Endodermal cell (in vitro differentiated cells): Measurements from ENCODE around the gene MAP4K2. TPM values are rescaled to one million over a fixed set of nuclear protein-coding genes. Genes with fewer than 3 reads are reported as not detected.

Experiments
- DNase-seq: peaks from one replicate; pipeline ENCODE4 v3.0.0-alpha.2; 2017
- H3K27ac ChIP-seq: 2 replicates; pipeline ENCODE4 v1.5.1; 2013; ENCODE audit warnings: mild to moderate bottlenecking, low read depth, low read length, moderate library complexity
- H3K27me3 ChIP-seq: 2 replicates; pipeline ENCODE4 v1.6.1; 2013; ENCODE audit warnings: mild to moderate bottlenecking, low read length, moderate library complexity; ENCODE audit not compliant: insufficient read depth, control insufficient read depth, poor library complexity, severe bottlenecking
- H3K36me3 ChIP-seq: 2 replicates; pipeline ENCODE4 v1.7.0; 2013; ENCODE audit warnings: mild to moderate bottlenecking, low read length, moderate library complexity; ENCODE audit not compliant: control insufficient read depth, insufficient read depth
- H3K4me1 ChIP-seq: one replicate; pipeline ENCODE4 v1.7.0; 2013; ENCODE audit warnings: low read length; ENCODE audit not compliant: control insufficient read depth, insufficient read depth
- H3K4me3 ChIP-seq: 2 replicates; pipeline ENCODE4 v1.5.1; 2013; ENCODE audit warnings: mild to moderate bottlenecking, low read length, moderate library complexity
- H3K9ac ChIP-seq: 2 replicates; pipeline ENCODE4 v1.6.1; 2013; ENCODE audit warnings: mild to moderate bottlenecking, low read length, moderate library complexity; ENCODE audit not compliant: poor library complexity, severe bottlenecking; ENCODE audit errors: extremely low read depth
- H3K9me3 ChIP-seq: 2 replicates; pipeline ENCODE4 v1.6.1; 2013; ENCODE audit warnings: mild to moderate bottlenecking, low read length, moderate library complexity; ENCODE audit not compliant: control insufficient read depth
- H3K27ac Mint-ChIP-seq: 2 replicates; pipeline ENCODE4 v1.8.0; 2020; ENCODE audit warnings: mixed read lengths
- H3K27me3 Mint-ChIP-seq: 2 replicates; pipeline ENCODE4 v1.8.0; 2021; ENCODE audit warnings: mild to moderate bottlenecking, mixed read lengths; ENCODE audit not compliant: insufficient read depth
- H3K36me3 Mint-ChIP-seq: 2 replicates; pipeline ENCODE4 v1.8.0; 2020; ENCODE audit warnings: low read depth, mixed read lengths
- H3K4me1 Mint-ChIP-seq: 2 replicates; pipeline ENCODE4 v1.8.0; 2020; ENCODE audit warnings: mixed read lengths
- H3K4me3 Mint-ChIP-seq: 2 replicates; pipeline ENCODE4 v1.8.0; 2020; ENCODE audit warnings: mild to moderate bottlenecking, moderate library complexity, mixed read lengths
- H3K9me3 Mint-ChIP-seq: 2 replicates; pipeline ENCODE4 v1.8.0; 2020; ENCODE audit warnings: mild to moderate bottlenecking, mixed read lengths
- WGBS, 2 experiments: methylation state at CpG; one replicate each; pipeline versions ENCODE4 v1.1.5 to v1.1.7; 2013; ENCODE audit warnings: missing lambda C conversion rate in 2 of 2, mixed read lengths in 1 of 2; ENCODE audit not compliant: insufficient coverage in 1 of 2, insufficient read length in 1 of 2; 5-methylcytosine and 5-hydroxymethylcytosine counted together
- total RNA-seq, 2 donors: library from RNA; stranded (reverse); fragmentation: NEBNext Ultra II Directional in 1 of 2; extraction: Animal tissue kit (Norgen Biotek cat#: 25700) in 1 of 2; gene quantifications; 2 replicates in 1 of 2; 3 replicates in 1 of 2; pipeline ENCODE4 v1.2.1, GENCODE V29; 2021
- TF ChIP-seq, protein P1 (sequence below): fragments of 200-600 bp; sonication (generic); conservative IDR thresholded peaks from 2 replicates; pipeline ENCODE4 v1.5.0; 2021; ENCODE audit warnings: antibody characterized with exemption, mild to moderate bottlenecking

MAP4K2 gene
- total RNA-seq, 2 donors from 2014 or later = 24.7 to 32.4 TPM

DNA sequence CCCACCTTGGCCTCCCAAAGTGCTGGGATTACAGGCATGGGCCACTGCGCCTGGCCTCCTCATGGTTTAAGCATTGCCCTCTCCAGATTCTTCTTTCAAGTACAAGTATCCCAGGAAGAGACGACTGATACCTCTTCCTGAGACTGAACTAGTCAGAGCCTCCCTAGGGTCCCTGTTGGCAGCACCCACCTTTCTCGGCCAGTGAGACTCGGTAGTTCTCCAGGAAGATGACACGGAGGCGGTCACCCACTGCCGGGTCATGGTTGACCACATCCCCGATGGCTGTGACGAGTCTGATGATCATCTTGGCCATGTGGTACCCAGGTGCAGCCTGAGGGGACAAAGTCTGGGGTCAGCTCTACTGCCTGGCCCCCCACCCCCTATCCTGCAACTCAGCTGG lies 51.9 kb downstream of the MAP4K2 start:
- Mint-ChIP-seq H3K9me3 (no peaks in the 10 kb centered on the region), H3K27ac (no peak overlapping the region), H3K27me3 (peaks cover 19% of the 10 kb centered on the region), H3K36me3 (no peaks in the 10 kb centered on the region), H3K4me1 (no peaks in the 10 kb centered on the region), H3K4me3 (no peak overlapping the region)
- peaks cover 14% of the 10 kb centered on the region for H3K27me3 ChIP-seq
- no peaks in the 10 kb centered on the region for H3K9me3 ChIP-seq
- H3K4me3 ChIP-seq = no peak overlapping the region
- H3K36me3 ChIP-seq = no peaks in the 10 kb centered on the region
- no peak for DNase-seq
- H3K4me1 ChIP-seq = no peaks in the 10 kb centered on the region
- H3K9ac ChIP-seq = no peak overlapping the region
- H3K27ac ChIP-seq = no peak overlapping the region
- WGBS, 2 experiments = 92 to 95% methylated on average over 9 of the region's 9 CpGs
- TF ChIP-seq, protein P1, sequence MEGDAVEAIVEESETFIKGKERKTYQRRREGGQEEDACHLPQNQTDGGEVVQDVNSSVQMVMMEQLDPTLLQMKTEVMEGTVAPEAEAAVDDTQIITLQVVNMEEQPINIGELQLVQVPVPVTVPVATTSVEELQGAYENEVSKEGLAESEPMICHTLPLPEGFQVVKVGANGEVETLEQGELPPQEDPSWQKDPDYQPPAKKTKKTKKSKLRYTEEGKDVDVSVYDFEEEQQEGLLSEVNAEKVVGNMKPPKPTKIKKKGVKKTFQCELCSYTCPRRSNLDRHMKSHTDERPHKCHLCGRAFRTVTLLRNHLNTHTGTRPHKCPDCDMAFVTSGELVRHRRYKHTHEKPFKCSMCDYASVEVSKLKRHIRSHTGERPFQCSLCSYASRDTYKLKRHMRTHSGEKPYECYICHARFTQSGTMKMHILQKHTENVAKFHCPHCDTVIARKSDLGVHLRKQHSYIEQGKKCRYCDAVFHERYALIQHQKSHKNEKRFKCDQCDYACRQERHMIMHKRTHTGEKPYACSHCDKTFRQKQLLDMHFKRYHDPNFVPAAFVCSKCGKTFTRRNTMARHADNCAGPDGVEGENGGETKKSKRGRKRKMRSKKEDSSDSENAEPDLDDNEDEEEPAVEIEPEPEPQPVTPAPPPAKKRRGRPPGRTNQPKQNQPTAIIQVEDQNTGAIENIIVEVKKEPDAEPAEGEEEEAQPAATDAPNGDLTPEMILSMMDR = no peak

DNA sequence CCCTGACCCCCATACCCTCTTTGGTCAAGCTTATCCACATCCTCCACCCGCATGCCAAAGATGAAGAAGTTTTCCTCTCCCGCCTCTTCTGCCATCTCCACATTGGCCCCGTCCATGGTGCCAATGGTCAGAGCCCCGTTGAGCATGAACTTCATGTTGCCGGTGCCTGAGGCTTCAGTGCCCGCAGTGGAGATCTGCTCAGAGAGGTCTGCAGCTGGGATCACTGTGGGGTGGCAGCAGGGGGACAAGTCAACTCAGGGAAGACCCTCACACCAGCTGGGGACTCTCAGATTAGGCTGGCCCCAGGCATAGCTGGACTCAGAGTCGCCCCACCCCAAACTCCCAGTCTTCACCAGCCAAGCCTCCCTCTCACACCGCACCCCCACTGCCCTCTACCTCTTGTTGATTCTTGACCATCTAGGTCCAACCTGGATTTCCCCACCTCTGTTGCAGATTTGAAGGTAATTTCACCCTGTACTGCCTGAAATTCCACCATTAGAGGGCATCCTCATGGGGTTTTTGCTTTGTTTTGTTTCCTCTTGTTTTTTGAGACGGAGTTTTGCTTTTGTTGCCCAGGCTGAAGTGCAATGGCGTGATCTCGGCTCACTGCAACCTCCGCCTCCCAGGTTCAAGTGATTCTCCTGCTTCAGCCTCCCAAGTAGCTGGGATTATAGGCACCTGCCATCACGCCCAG lies 52.5 kb downstream of the MAP4K2 start:
- no peak for DNase-seq
- H3K27me3 ChIP-seq = peaks cover 20% of the 10 kb centered on the region
- Mint-ChIP-seq H3K36me3 (no peaks in the 10 kb centered on the region), H3K27ac (no peak overlapping the region), H3K4me3 (no peak overlapping the region), H3K4me1 (no peaks in the 10 kb centered on the region), H3K27me3 (peaks cover 23% of the 10 kb centered on the region), H3K9me3 (no peaks in the 10 kb centered on the region)
- H3K27ac ChIP-seq = no peak overlapping the region
- H3K4me3 ChIP-seq = no peak overlapping the region
- no peaks in the 10 kb centered on the region for H3K4me1 ChIP-seq
- H3K9ac ChIP-seq = no peak overlapping the region
- TF ChIP-seq, protein P1 = peak; percentile 57
- H3K9me3 ChIP-seq = no peaks in the 10 kb centered on the region
- H3K36me3 ChIP-seq = no peaks in the 10 kb centered on the region
- WGBS, 2 experiments = 93 to 95% methylated on average over 9 to 12 of the region's 13 CpGs

DNA sequence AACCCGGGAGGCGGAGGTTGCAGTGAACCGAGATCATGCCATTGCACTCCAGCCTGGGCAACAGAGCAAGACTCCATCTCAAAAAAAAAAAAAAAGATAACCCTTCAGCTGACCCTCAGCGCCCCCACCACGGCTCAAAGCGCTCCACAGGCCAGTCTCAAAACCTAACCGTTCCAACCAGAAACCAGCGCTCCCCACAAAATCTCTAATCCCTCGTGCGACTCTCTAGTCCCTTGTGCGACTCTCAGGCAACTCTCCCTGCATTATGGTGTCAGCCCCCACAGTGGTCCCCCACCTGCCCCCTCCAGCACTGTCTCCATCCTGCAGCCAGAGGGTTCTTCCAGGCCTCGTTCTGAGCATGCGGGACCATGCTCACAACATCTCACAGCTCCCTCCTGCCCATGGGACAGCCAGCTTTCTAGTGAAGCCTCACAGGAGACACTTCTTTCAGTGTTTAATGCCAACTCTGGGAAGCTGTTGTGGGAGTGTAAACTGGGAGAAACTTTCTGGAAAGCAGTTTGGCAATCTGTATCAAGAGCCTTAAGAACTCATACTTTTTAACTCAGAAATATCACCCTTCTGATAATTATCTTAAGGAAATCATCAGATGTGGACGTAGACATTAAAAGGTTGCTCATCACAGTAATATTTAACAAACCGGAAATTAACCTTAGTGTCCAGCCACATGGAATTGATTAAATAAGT lies 54.9 kb downstream of the MAP4K2 start:
- no peak overlapping the region for H3K27ac ChIP-seq

More for the DNA sequence above, 54.9 kb downstream of the MAP4K2 start:
- Mint-ChIP-seq H3K9me3 (no peaks in the 10 kb centered on the region), H3K4me3 (no peak overlapping the region), H3K36me3 (no peaks in the 10 kb centered on the region), H3K4me1 (peaks cover 6% of the 10 kb centered on the region), H3K27me3 (peaks cover 40% of the 10 kb centered on the region), H3K27ac (no peak overlapping the region)
- Histone ChIP-seq H3K36me3 (no peaks in the 10 kb centered on the region), H3K9me3 (no peaks in the 10 kb centered on the region), H3K27me3 (peaks cover 42% of the 10 kb centered on the region), H3K9ac (no peak overlapping the region), H3K4me3 (no peak overlapping the region), H3K4me1 (no peaks in the 10 kb centered on the region)
- TF ChIP-seq, protein P1 = no peak
- 85 to 88% methylated on average over 7 to 15 of the region's 15 CpGs for WGBS, 2 experiments
- DNase-seq = no peak
